CD14-positive monocyte (primary cell): ENCODE results near the gene RNF40. TPM values are rescaled to one million over a fixed set of nuclear protein-coding genes. Genes with fewer than 3 reads are reported as not detected.

ENCODE experiments used
- DNase-seq, 3 donors: peaks; one replicate each; pipeline ENCODE4 v3.0.0-alpha.2; 2011 to 2022
- H2AFZ ChIP-seq: 2 replicates; pipeline ENCODE4 v1.6.0; 2012; ENCODE audit warnings: mild to moderate bottlenecking, low read depth, low read length, inconsistent platforms; ENCODE audit not compliant: insufficient read depth, poor library complexity, severe bottlenecking
- H3K27ac ChIP-seq, 2 donors: 1 replicate in 1 of 2; 2 replicates in 1 of 2; pipeline ENCODE4 v1.5.1; 2012 to 2013; ENCODE audit warnings: low read length in 2 of 2, control low read depth in 1 of 2, inconsistent platforms in 1 of 2, low read depth in 1 of 2, mild to moderate bottlenecking in 1 of 2
- H3K27me3 ChIP-seq, 2 donors: one replicate each; pipeline versions ENCODE4 v1.6.0 to v1.6.1; 2011 to 2013; ENCODE audit warnings: low read length in 2 of 2; ENCODE audit not compliant: control insufficient read depth in 2 of 2, insufficient read depth in 2 of 2
- H3K36me3 ChIP-seq, 2 donors: replicated peaks in 1 of 2; 1 replicate in 1 of 2; 2 replicates in 1 of 2; pipeline versions ENCODE4 v1.5.1 to v1.6.1; 2012 to 2013; ENCODE audit warnings: low read length in 2 of 2, control low read depth in 1 of 2, inconsistent platforms in 1 of 2, mild to moderate bottlenecking in 1 of 2; ENCODE audit not compliant: insufficient read depth in 2 of 2, control insufficient read depth in 1 of 2
- H3K4me1 ChIP-seq, 2 donors: 1 replicate in 1 of 2; 2 replicates in 1 of 2; pipeline versions ENCODE4 v1.5.1 to v1.6.1; 2012 to 2013; ENCODE audit warnings: low read length in 2 of 2, control low read depth in 1 of 2, inconsistent platforms in 1 of 2, mild to moderate bottlenecking in 1 of 2, moderate library complexity in 1 of 2; ENCODE audit not compliant: insufficient read depth in 2 of 2, control insufficient read depth in 1 of 2
- H3K4me2 ChIP-seq: replicated peaks from 2 replicates; pipeline ENCODE3; 2012; ENCODE audit warnings: low read length, moderate library complexity, mild to moderate bottlenecking; ENCODE audit not compliant: poor library complexity, severe bottlenecking; ENCODE audit errors: extremely low read depth
- H3K4me3 ChIP-seq, 3 experiments: fragments of 200-600 bp in 1 of 3; sonication (generic) in 1 of 3; replicated peaks in 1 of 3; 1 replicate in 2 of 3; 2 replicates in 1 of 3; pipeline ENCODE4 v1.5.1; 2011 to 2013; ENCODE audit warnings: low read length in 3 of 3, mild to moderate bottlenecking in 3 of 3, control low read depth in 2 of 3, low read depth in 2 of 3, inconsistent platforms in 1 of 3, moderate library complexity in 1 of 3
- H3K79me2 ChIP-seq: 2 replicates; pipeline ENCODE4 v1.6.0; 2012; ENCODE audit warnings: mild to moderate bottlenecking, control low read depth, inconsistent platforms, low read length, moderate library complexity; ENCODE audit not compliant: insufficient read depth
- H3K9ac ChIP-seq: 2 replicates; pipeline ENCODE4 v1.6.0; 2017; ENCODE audit warnings: low read length, mild to moderate bottlenecking; ENCODE audit not compliant: insufficient read depth, poor library complexity, severe bottlenecking
- H3K9me3 ChIP-seq, 2 donors: replicated peaks in 1 of 2; 1 replicate in 1 of 2; 2 replicates in 1 of 2; pipeline versions ENCODE4 v1.5.1 to v1.6.1; 2012 to 2013; ENCODE audit warnings: low read length in 2 of 2, control low read depth in 1 of 2; ENCODE audit not compliant: control insufficient read depth in 1 of 2, insufficient read depth in 1 of 2
- H4K20me1 ChIP-seq: 2 replicates; pipeline ENCODE4 v1.6.0; 2012; ENCODE audit warnings: mild to moderate bottlenecking, low read length, control low read depth, moderate library complexity; ENCODE audit not compliant: insufficient read depth
- H3K27ac Mint-ChIP-seq, 7 donors: one replicate each; pipeline ENCODE4 v1.8.0; 2020; ENCODE audit warnings: mild to moderate bottlenecking in 7 of 7, mixed read lengths in 7 of 7, moderate library complexity in 6 of 7, inconsistent platforms in 2 of 7
- H3K27me3 Mint-ChIP-seq, 3 donors: one replicate each; pipeline ENCODE4 v1.8.0; 2021 to 2022; ENCODE audit warnings: low read depth in 3 of 3, mild to moderate bottlenecking in 3 of 3, mixed read lengths in 3 of 3, moderate library complexity in 3 of 3, inconsistent platforms in 1 of 3
- H3K36me3 Mint-ChIP-seq, 2 donors: one replicate each; pipeline ENCODE4 v1.8.0; 2020; ENCODE audit warnings: mixed read lengths in 2 of 2, inconsistent platforms in 1 of 2, mild to moderate bottlenecking in 1 of 2
- H3K4me1 Mint-ChIP-seq: one replicate; pipeline ENCODE4 v1.8.0; 2020; ENCODE audit warnings: mild to moderate bottlenecking, mixed read lengths
- H3K4me3 Mint-ChIP-seq, 2 donors: one replicate each; pipeline ENCODE4 v1.8.0; 2020; ENCODE audit warnings: mild to moderate bottlenecking in 2 of 2, mixed read lengths in 2 of 2, moderate library complexity in 1 of 2
- H3K9me3 Mint-ChIP-seq, 7 donors: one replicate each; pipeline ENCODE4 v1.8.0; 2020 to 2022; ENCODE audit warnings: mixed read lengths in 7 of 7, mild to moderate bottlenecking in 6 of 7, moderate library complexity in 6 of 7, inconsistent platforms in 2 of 7
- WGBS: methylation state at CpG from one replicate; pipeline ENCODE4 v1.1.5; 2013; ENCODE audit warnings: missing lambda C conversion rate; ENCODE audit not compliant: insufficient coverage; 5-methylcytosine and 5-hydroxymethylcytosine counted together
- intact Hi-C, 2 donors: fragments of 100-400 bp; cut with micrococcal nuclease; formaldehyde crosslinking; loops; one replicate each; pipeline versions ENCODE4 v1.15.0 to v1.15.1; 2023
- polyA plus RNA-seq, 3 donors: library from polyadenylated mRNA; depleted of rRNA in 1 of 3; unstranded in 2 of 3; stranded (reverse) in 1 of 3; fragments of 300-500 nt in 2 of 3; fragments of >200 nt in 1 of 3; fragmentation: Illumina TruSeq in 2 of 3; gene quantifications; 1 replicate in 2 of 3; 2 replicates in 1 of 3; pipeline ENCODE4 v1.2.3, GENCODE V29; 2012 to 2021
- TF ChIP-seq, protein P1 (sequence below): fragments of 200-600 bp; IDR thresholded peaks from one replicate; pipeline ENCODE4 v1.8.0; 2022; ENCODE audit warnings: antibody characterized with exemption, mild to moderate bottlenecking

The RNF40 gene
- polyA plus RNA-seq, 3 donors = 14.8 to 53.5 (median 34.9) TPM

DNA sequence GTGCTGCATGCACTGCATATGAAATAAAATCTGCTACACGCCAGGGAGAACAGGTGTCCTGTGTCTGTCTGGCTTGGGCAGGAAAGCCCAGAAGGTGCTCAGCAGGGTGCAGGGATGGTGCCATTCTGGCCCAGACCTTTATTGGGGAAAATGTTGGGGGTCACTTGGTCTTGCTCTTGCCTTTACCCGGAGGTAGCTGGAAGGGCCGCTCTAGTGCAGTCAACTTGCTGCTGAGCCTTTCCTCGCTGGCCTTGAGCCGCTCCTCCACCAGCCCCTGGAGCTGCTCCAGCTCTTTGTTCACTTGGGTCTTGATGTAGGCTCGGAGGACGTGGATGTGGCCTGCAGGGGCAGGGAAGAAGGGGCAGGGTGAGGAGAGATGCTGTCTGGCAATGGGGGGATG lies 4.8 kb upstream of the RNF40 start:
- Histone ChIP-seq H3K79me2 (peaks cover 27% of the 10 kb centered on the region), H3K27me3 (no peaks in the 10 kb centered on the region), H3K4me3 (no peak overlapping the region), H3K27ac (peak overlapping the region in 1 of 2 donors; percentile 22), H2AFZ (no peak overlapping the region), H3K9ac (no peak overlapping the region), H3K9me3 (no peaks in the 10 kb centered on the region), H3K36me3 (peaks cover 44 to 55% of the 10 kb centered on the region in 2 donors), H3K4me2 (no peak overlapping the region), H3K4me1 (peaks cover 36 to 45% of the 10 kb centered on the region in 2 donors), H4K20me1 (no peaks in the 10 kb centered on the region)
- TF ChIP-seq, protein P1, sequence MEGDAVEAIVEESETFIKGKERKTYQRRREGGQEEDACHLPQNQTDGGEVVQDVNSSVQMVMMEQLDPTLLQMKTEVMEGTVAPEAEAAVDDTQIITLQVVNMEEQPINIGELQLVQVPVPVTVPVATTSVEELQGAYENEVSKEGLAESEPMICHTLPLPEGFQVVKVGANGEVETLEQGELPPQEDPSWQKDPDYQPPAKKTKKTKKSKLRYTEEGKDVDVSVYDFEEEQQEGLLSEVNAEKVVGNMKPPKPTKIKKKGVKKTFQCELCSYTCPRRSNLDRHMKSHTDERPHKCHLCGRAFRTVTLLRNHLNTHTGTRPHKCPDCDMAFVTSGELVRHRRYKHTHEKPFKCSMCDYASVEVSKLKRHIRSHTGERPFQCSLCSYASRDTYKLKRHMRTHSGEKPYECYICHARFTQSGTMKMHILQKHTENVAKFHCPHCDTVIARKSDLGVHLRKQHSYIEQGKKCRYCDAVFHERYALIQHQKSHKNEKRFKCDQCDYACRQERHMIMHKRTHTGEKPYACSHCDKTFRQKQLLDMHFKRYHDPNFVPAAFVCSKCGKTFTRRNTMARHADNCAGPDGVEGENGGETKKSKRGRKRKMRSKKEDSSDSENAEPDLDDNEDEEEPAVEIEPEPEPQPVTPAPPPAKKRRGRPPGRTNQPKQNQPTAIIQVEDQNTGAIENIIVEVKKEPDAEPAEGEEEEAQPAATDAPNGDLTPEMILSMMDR = no peak
- Mint-ChIP-seq H3K36me3 (peaks cover 43 to 62% of the 10 kb centered on the region in 2 donors), H3K27me3 (peaks cover 0 to 6% (median 0%) of the 10 kb centered on the region in 3 donors), H3K9me3 (no peaks in the 10 kb centered on the region), H3K4me1 (peaks cover 36% of the 10 kb centered on the region), H3K27ac (peak overlapping the region in 4 of 7 donors; percentile 25 to 78 (median 50)), H3K4me3 (no peak overlapping the region)
- 93% methylated on average over 7 of the region's 7 CpGs for WGBS
- intact Hi-C loops = loop anchor here (5.0 kb wide), 2 partner anchors 35 to 765 kb away; no protein-coding TSS in a partner anchor
- DNase-seq = no peak

DNA sequence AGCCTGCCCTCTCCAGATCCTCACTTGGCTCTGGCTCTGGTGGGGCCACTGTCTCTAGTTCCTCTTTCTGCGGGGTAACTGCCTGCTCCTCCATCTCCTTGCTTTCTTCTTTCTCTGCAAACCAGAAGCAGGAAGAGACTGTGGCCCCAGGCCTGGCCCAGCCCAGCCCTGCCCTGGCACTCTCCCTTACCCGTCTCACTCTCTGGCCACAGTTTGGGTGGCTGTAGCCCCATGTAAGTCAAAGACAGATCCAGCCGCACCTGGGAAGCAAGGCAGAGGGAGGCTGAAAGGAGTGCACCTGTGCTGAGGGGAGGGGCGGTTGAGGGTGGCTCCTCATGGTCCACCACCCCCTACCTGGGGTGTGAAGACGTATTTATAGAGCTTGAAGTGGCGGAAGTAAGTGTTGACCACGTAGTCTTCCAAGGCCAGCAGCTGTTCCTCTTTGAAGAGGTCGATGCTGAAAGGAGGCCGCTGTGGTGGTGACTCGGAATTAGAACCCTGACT lies 3.1 kb upstream of the RNF40 start:
- Mint-ChIP-seq H3K4me1 (peaks cover 49% of the 10 kb centered on the region), H3K4me3 (peak overlapping the region; percentile 68 to 86), H3K27me3 (peaks cover 0 to 6% (median 0%) of the 10 kb centered on the region in 3 donors), H3K9me3 (no peaks in the 10 kb centered on the region), H3K36me3 (peaks cover 43 to 63% of the 10 kb centered on the region in 2 donors), H3K27ac (peak overlapping the region; percentile 91 to 98 (median 98))
- Histone ChIP-seq H3K27me3 (no peaks in the 10 kb centered on the region), H3K4me2 (peak overlapping the region; percentile 59), H3K36me3 (peaks cover 36 to 51% of the 10 kb centered on the region in 2 donors), H3K79me2 (peaks cover 44% of the 10 kb centered on the region), H3K4me3 (peak overlapping the region in 2 of 3 experiments; percentile 0 to 94), H3K9me3 (no peaks in the 10 kb centered on the region), H3K4me1 (peaks cover 48 to 60% of the 10 kb centered on the region in 2 donors), H4K20me1 (no peaks in the 10 kb centered on the region), H3K9ac (peak overlapping the region; percentile 60), H2AFZ (peak overlapping the region; percentile 86), H3K27ac (peak overlapping the region; percentile 86 to 98)
- DNase-seq = peak; percentile 71 to 77 (median 76)
- TF ChIP-seq, protein P1 = no peak
- WGBS = 2% methylated on average over 6 of the region's 10 CpGs
- intact Hi-C loops = loop anchor here (5.0 kb wide), 2 partner anchors 37 to 767 kb away; no protein-coding TSS in a partner anchor
